ENCODE data around the gene CHRND.

CHRND gene

DNA sequence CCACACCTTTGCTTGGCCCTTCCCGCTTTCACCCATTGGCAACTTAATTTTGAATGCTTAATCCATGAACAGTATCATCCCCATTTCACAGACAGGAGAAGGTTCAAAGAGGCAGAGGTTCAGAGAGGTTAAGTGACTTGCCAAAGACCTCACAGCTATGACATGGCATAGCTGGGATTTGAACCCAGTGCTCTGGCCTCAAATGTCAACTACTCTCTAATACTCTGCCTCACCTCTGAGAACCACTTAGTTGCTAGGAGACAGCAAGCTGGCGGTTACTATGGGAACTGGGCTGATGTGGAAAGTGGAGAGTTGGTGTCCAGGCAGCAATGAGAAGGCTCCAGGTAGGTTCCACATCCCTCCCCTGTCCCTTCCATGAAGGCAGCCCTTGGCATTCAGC, 21.5 kb upstream of the CHRND start:
- DNase-seq = no peak

DNA sequence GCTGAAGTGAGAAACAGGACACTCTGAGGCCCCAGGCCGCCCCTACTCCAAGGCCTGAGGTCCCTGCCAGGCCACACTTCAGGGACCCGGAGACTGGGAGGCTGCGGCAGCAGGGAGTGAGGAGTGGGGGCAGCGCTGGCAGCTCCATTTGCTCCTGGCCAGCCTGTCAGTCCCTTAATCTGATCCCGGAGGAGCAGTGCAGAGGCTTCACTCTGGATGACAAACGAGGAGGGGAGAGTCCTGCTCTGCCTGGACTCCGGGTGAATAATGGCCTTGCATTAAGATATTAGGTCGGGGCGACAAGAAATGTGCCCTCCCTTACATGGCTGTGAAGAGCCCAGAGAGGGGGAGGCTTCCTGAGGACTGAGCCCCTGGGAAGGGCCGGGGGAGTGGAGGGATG, 20.1 kb upstream of the CHRND start:
- DNase-seq = no peak

DNA sequence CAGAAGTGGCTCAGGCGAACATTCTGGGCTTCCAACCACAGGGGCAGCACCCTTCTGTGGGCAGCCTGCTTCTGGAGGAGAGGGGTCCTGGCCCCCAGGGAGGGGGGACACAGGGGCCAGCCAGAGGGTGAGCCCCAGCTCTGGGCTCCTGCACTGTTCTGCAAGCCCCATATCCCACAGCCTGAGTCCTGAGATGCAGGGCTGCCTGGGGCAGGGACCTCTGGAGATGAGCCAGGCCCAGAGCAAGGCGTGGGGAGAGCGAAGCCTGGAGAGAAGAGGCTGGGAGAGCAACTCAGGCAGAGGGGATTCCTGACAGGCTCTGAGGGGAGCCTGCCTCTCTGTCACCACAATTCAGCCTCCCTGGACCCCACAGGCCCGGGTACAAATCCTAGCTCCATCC, 19.3 kb upstream of the CHRND start:
- no peak for DNase-seq

DNA sequence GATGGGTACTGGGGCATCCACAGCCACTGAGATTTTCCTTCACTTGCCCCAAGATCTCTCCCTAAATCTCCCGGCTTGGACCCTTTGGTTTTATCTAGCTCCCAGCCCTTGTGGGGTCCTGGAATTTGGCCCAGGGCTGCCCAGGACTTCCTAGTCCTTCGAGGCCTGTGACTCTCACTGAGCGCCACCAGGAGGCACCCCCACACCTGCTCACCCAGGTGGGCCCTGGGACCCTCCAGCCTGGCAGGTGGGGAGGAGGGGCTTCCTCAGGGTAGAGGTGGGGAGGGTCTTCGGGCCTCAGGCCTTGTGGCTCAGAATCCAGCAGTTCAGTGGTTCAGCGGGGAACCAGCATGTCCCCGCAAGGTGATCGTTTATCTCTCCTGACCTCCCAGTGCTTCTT, 17.7 kb upstream of the CHRND start:
- no peak for DNase-seq

DNA sequence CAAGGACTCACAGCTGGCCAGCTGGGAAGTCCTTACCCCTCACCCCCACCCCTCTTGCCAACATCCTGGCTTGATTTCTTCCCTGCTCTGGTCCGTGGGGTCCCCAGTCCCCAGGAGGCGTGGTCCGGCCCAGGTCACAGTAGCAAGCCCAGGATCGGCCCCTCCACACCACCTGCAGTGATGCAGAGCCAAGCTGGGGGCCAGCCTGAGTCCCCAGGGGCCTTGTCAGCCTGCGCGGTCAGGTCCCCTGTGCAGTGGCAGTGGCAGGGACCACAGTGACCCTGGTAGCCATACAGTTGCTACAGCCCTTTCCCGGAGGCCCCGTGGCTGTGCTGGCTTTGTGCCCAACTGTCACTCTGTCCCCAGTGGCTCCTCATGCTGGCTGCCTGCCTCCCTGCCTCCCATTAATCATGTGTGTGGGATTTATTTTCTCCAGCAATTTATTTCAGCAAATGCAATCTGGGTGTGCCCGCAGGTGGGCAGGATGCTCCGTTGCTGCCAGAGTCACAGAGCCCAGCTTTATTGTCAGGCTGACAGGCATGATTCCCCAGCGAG, 14.5 kb upstream of the CHRND start:
- no peak for DNase-seq

DNA sequence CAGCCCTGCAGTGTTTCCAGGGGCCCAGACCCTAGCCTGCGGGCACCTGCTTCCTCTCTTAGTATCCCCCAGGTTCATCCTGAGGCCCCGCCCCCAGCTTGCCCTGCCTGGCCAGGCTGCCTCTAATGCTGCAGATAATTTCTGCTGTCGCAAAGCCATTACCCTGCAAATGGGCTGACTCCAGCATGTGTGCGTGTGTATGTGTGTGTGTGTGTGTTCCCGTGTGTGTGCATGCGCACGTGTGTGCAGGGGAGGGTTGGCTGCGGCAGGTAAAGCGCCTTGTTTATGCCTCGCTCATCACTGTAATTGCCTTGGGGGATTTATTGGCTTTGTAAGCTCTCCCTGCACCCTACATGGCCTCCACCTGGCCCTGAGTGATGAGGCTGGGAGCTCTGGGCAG, 13.4 kb upstream of the CHRND start:
- DNase-seq = no peak

DNA sequence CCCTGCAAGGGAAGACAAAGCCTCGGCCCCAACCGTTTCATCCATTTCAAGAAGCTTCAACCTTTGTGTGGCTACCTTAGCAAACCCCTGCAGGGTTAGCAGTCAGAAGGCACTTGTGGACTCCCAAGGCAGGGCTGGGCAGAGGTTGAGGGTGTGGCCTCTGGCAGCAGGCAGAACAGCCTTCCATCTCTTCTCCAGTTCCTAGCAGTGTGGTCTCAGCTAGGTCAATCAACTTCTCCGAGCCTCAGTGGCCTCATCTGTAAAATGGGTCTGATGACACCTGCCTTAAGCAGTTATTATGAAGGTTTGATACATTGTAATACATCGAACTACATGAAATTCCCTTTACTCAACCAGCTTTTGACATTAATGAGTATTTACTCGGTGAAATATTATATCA, 12.6 kb upstream of the CHRND start:
- DNase-seq = no peak

DNA sequence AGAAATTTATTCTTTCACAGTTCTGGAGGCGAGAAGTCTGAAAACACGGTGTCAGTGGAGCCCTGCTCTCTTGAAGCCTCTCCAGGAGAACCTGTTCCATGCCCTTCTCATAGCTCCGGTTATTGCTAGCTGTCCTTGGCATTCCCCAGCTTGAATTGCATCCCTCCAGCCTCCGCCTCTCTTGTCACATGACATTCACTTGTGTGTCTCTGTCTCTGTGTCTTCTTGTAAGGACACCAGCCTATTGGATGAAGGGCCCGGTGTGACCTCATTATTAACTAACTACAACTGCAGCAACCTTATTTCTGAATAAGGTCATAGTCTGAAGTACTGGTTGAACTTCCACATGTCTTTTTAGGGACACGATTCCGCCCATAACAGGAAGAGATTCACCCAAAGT, 10.3 kb upstream of the CHRND start:
- DNase-seq = no peak

DNA sequence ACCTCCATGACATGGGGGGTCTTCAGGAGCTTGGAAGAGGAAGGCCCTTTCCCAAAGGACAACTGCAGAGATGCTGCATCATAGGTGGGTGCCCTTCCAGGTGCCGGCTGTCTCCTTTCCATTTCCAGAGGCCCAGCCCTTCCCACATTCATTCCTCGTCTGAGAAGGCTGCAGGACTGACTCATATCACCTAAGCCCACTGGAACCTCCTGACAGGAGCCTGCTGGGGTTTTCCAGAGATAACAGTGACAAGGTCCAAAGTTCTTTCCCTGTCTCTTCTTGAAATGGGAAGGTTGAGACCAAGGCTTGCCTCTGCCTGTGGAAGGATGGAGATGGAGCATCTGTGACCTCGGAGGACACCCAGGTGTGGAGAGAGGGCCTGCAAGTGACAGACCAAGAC, 9.4 kb upstream of the CHRND start:
- no peak for DNase-seq

DNA sequence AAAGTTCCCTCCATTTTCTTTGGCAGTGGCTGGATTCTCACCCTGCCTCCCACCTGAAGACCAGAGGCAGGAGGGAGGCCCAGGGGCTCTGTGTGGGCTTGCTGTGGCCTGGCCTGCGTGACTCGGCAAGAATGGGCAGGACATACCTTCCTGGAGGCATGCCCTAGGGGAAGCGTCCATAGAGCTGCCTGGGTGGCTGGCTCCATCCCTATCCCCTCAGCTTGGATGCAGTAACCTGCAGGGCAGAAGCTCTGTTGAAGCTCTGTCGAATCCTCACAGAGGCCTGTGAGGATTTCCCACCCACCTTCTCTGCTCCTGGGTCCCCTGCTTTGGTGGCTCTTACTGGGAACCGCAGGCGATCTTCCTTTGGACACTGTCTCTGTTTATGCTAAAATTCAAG, 7.1 kb upstream of the CHRND start:
- no peak for DNase-seq

DNA sequence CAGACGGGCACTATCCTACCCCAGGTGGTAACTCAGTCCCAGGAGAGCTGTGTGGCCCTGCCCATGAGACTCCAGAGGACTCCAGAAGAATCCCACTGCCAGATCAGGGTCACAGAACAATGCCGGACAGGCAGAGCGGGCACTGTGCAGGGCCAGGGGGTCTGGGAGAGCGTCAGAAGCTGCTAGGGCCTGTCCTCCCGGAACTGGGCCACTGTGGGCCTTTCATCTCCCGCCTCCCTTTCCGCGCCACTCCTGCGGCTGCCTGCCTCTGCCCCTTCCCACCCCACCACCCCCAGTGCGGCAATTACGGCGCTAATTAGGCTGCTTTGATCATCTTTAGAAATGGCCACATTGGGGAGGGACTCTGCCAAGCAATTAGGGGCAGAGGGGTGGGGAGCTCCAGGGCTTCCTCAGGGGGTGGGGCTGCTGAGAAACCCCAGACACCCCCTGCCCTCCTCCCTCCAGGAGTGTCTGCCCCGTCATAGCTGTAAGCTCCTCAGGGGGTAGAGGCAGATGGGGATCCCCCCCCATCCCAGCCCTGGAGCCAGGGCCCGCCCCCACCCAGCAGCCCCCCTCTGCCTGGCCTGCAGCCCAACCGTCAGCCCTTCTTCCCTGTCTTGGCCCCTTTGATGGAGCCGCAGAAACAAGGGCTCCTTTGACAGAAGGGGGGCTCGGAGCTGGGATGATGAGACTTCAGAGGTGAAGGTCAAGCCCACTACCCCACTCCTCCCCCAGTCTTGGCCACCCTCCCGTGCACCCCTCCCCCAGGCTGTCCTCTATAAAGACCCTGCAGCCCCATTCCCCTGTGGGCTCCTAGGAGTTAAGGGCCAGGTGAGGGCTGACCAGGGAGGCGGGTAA, 6.2 kb upstream of the CHRND start, which contains the start of gene PRSS56:
PRSS56 (plus strand) TSS at position 808 of the 858 bp plus-strand sequence. CDS start 211 bp downstream, outside the sequence.
- no peak for DNase-seq

DNA sequence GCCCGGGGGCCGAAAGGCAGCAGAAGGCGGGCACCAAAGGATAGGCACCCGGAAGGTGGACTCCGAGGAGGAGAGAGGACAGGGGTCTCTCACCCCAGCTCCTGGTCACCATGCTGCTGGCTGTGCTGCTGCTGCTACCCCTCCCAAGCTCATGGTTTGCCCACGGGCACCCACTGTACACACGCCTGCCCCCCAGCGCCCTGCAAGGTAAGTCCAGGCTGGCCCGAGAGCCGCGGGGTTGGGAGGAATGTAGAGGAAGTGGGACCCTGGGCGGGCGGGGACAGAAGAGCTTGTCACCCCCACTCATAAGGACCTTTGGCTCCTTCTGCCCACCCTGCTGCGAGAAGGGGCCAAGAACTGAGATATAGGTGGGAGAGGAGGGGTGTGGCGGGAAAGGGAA, 5.5 kb upstream of the CHRND start:
- no peak for DNase-seq

DNA sequence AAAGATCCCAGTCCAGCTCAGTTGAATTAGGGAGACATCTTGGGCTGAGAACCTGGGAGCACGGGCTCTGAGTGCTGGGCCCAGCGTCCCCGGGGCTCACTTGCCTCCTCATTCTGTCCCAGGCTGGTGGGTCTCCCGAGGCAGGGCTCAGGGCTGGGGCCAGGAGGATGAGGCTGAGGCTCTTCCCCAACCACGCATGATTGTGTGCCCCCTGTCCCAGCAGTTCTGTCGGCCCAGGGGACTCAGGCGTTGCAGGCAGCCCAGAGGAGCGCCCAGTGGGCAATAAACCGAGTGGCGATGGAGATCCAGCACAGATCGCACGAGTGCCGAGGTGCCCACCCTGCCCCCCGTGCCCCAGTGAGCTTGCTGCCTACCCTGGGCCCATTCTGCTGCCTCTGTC, 4.9 kb upstream of the CHRND start:
- DNase-seq = no peak

DNA sequence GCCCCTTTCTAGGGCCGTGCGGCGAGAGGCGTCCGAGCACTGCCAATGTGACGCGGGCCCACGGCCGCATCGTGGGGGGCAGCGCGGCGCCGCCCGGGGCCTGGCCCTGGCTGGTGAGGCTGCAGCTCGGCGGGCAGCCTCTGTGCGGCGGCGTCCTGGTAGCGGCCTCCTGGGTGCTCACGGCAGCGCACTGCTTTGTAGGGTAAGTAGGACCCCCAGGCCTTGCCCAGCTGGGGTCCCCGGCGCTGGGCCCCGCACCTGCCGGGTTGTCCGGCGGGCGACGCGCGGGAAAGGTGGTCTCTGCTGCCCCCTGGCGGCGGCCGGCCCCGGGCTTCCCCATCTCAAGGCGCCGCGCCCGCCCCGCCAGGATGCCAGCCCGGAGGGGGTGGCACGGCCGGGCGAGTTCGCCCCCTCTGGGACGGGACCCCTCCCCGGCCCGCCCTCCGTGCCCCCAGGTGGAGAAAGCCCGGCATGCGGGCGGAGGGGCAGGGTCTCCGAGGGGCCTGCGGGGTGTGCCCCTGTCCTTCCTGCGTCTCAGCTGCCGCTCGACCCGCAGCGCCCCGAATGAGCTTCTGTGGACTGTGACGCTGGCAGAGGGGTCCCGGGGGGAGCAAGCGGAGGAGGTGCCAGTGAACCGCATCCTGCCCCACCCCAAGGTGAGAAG, 3.9 kb upstream of the CHRND start:
- peak; percentile 42 to 54 for DNase-seq

DNA sequence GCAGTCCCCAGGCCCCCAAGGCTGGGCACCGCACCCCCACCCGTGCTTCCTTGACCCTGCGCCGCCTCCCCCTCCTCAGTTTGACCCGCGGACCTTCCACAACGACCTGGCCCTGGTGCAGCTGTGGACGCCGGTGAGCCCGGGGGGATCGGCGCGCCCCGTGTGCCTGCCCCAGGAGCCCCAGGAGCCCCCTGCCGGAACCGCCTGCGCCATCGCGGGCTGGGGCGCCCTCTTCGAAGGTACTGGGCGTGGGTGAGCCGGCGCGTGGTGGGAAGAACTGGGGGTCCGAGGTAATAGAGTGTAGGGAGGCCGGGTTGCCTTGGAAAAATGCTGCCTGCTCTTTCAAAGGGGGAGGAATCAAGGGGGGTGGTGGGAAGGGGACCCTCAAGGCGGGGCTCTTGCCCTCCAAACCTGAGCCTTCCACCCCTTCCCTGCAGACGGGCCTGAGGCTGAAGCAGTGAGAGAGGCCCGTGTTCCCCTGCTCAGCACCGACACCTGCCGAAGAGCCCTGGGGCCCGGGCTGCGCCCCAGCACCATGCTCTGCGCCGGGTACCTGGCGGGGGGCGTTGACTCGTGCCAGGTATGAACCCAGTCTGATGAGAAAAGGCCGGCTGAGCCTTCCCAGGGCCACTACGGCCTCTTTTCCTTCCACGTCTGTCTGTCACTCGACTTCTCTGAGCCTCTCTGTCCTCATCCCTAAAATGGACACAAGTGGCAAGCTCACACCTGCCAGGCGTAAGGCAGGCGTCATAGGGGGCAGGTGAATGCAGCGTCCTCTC, 3.1 kb upstream of the CHRND start:
- no peak for DNase-seq

DNA sequence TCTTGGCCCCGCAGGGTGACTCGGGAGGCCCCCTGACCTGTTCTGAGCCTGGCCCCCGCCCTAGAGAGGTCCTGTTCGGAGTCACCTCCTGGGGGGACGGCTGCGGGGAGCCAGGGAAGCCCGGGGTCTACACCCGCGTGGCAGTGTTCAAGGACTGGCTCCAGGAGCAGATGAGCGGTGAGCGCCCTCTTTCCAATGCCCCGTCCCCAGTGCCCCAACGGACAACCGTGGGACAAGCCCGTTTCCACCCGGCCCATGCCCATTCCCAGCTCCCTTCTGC, 2.6 kb upstream of the CHRND start:
- DNase-seq = no peak

DNA sequence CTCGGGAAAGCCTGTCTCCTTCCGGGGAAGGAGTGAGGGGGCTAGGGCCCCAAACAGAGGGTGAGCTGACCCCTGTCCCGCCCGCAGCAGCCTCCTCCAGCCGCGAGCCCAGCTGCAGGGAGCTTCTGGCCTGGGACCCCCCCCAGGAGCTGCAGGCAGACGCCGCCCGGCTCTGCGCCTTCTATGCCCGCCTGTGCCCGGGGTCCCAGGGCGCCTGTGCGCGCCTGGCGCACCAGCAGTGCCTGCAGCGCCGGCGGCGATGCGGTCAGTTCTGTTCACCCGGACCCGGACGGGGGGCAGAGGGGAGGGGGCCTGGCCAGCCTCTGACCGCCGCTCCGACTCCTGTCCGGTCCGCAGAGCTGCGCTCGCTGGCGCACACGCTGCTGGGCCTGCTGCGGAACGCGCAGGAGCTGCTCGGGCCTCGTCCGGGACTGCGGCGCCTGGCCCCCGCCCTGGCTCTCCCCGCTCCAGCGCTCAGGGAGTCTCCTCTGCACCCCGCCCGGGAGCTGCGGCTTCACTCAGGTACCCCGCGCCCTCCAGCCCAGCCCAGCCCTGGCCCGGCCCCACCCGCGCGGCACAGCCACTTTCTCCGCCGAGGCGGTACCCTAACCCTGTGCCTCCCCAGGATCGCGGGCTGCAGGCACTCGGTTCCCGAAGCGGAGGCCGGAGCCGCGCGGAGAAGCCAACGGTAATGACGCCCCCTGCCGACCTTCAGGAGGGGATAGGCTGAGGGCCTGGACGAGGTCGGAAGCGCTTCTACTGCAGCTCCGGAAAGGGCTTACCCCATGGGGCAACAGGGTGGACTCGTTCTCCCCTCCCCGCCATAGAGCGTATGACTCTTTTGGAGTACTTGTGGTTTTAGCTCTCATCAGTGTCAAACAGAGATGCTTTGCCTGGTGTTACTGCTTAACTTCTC, 2.0 kb upstream of the CHRND start:
- DNase-seq = no peak

DNA sequence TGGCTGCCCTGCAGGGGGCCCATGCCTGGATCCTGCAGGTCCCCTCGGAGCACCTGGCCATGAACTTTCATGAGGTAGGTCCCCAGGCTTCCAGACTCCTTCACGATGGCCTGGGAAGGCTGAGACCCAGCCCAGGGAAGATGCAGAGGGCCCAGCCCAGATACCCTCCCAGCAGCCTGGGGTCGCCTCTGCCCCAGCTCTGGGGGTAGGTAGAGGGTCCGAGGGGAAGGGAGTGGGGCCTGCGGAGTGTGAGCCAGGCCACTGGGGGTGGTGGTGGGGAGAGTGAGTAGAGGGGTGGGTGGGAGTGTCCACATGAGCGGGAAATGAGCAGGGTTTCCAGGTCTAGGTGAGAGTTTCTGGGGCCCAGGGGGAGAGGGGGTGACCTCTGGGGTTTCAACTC, 1.2 kb upstream of the CHRND start:
- no peak for DNase-seq

DNA sequence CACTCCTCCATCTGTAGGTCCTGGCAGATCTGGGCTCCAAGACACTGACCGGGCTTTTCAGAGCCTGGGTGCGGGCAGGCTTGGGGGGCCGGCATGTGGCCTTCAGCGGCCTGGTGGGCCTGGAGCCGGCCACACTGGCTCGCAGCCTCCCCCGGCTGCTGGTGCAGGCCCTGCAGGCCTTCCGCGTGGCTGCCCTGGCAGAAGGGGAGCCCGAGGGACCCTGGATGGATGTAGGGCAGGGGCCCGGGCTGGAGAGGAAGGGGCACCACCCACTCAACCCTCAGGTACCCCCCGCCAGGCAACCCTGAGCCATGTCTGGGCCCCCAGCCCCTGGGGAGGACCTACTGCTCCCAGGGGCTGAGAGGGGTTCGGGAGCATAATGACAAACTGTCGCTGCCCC, 761 bp upstream of the CHRND start:
- DNase-seq = no peak

DNA sequence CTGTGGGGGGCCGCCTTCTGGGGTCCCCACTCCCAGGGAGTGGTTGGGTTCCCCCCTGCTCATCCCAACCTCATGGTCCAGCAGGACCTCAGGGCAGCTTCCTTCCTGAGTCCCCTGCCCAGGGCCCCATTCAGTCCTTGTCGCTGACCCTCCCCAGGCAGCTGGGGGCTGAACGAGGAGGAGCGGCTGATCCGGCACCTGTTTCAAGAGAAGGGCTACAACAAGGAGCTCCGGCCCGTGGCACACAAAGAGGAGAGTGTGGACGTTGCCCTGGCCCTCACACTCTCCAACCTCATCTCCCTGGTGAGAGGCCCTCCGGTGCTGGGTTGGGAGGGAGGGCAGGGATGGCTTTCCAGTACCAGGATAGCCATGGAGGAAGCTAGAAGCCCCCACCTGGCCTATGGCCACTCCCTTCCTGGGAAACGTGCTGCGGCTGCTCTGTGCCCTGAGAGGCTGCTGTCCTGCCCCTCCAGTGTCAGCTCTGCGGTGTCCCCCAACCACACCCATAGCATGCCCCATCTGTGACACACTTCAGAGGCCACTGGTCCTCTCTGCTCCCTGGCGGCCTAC, 497 bp downstream of the CHRND start:
- no peak for DNase-seq

DNA sequence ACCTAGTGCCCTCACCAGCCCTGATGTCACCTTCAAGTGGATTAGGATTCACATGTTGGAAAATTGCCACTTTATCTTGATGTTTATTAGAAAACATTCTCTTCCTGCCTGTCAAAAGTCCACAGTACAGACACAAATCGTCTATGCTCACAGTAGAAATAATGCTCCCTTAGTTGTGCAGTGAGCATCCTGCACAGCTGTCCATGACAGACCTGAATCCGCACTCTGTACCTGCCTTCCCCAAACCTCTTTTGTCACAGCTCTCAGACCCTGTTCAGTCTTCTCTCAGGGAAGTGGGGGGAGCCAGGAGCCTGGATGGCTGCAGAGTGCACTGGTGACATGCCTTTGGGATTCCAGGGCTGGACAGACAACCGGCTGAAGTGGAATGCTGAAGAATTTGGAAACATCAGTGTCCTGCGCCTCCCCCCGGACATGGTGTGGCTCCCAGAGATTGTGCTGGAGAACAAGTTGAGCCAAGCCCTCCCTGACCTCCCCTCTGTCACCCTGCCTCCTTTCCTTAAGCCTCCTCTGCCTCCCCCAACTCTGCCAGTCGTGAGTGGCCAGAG, 2.0 kb downstream of the CHRND start:
- no peak for DNase-seq
